IgD-negative memory B cell (primary cell): ENCODE data around the gene KCNJ10. TPM values are rescaled to one million over a fixed set of nuclear protein-coding genes. Genes with fewer than 3 reads are reported as not detected.
A peak's percentile ranks its signal among the peaks of the same experiment; 100 is the strongest.
"Not testable (repeated sequence)": the region's sequence is repeated elsewhere in the genome, so short reads cannot be mapped to it uniquely, and the experiment has no call there.

Experiments
- H3K27ac Mint-ChIP-seq, 3 donors: one replicate each; pipeline ENCODE4 v1.8.0; 2020 to 2022; ENCODE audit warnings: mild to moderate bottlenecking in 3 of 3, mixed read lengths in 3 of 3, moderate library complexity in 1 of 3
- H3K27me3 Mint-ChIP-seq: one replicate; pipeline ENCODE4 v1.8.0; 2021; ENCODE audit warnings: mixed read lengths
- H3K36me3 Mint-ChIP-seq: one replicate; pipeline ENCODE4 v1.8.0; 2020; ENCODE audit warnings: mild to moderate bottlenecking, mixed read lengths
- H3K4me1 Mint-ChIP-seq, 3 donors: one replicate each; pipeline ENCODE4 v1.8.0; 2020 to 2022; ENCODE audit warnings: mixed read lengths in 3 of 3, mild to moderate bottlenecking in 1 of 3
- H3K4me3 Mint-ChIP-seq, 4 donors: one replicate each; pipeline ENCODE4 v1.8.0; 2020 to 2022; ENCODE audit warnings: mild to moderate bottlenecking in 4 of 4, mixed read lengths in 4 of 4, moderate library complexity in 3 of 4
- H3K9me3 Mint-ChIP-seq, 3 donors: one replicate each; pipeline ENCODE4 v1.8.0; 2020 to 2021; ENCODE audit warnings: mixed read lengths in 3 of 3, mild to moderate bottlenecking in 1 of 3
- polyA plus RNA-seq: library from polyadenylated mRNA; unstranded; fragments of 300-500 nt; fragmentation: Illumina TruSeq; gene quantifications from one replicate; pipeline ENCODE4 v1.2.3, GENCODE V29; 2021

Gene KCNJ10
- polyA plus RNA-seq, 1 donor from 2014 or later, result not detected

- H3K36me3 Mint-ChIP-seq, result no peaks in the 10 kb centered on the region
- no peak overlapping the region for H3K4me3 Mint-ChIP-seq
- no peak overlapping the region for H3K27ac Mint-ChIP-seq
Measured at GRCh38 chr1:160064164-160064563, 5.8 kb downstream of the KCNJ10 start.

GRCh38 chr1:160063176-160063575 is 6.8 kb downstream of the KCNJ10 start:
- Mint-ChIP-seq H3K4me1 (no peaks in the 10 kb centered on the region), H3K27ac (no peak overlapping the region), H3K36me3 (no peaks in the 10 kb centered on the region), H3K27me3 (peaks cover 4% of the 10 kb centered on the region), H3K9me3 (no peaks in the 10 kb centered on the region), H3K4me3 (no peak overlapping the region)

More at GRCh38 chr1:160064164-160064563, 5.8 kb downstream of the KCNJ10 start:
- Mint-ChIP-seq H3K9me3 (peaks cover 0 to 2% (median 0%) of the 10 kb centered on the region in 3 donors), H3K27me3 (peaks cover 6% of the 10 kb centered on the region), H3K4me1 (no peaks in the 10 kb centered on the region)

GRCh38 chr1:160062230-160062532 is 7.8 kb downstream of the KCNJ10 start:
- Mint-ChIP-seq H3K9me3 (no peaks in the 10 kb centered on the region), H3K27me3 (peaks cover 7% of the 10 kb centered on the region), H3K4me3 (no peak overlapping the region), H3K27ac (no peak overlapping the region), H3K36me3 (no peaks in the 10 kb centered on the region), H3K4me1 (no peaks in the 10 kb centered on the region)

GRCh38 chr1:160061369-160062229 is 8.4 kb downstream of the KCNJ10 start:
- Mint-ChIP-seq H3K9me3 (no peaks in the 10 kb centered on the region), H3K4me1 (no peaks in the 10 kb centered on the region), H3K27ac (no peak overlapping the region), H3K27me3 (peaks cover 7% of the 10 kb centered on the region), H3K4me3 (no peak overlapping the region), H3K36me3 (no peaks in the 10 kb centered on the region)

- Mint-ChIP-seq H3K27ac (no peak overlapping the region), H3K27me3 (peaks cover 32% of the 10 kb centered on the region), H3K4me3 (no peak overlapping the region), H3K36me3 (no peaks in the 10 kb centered on the region), H3K9me3 (no peaks in the 10 kb centered on the region), H3K4me1 (peaks cover 0 to 3% (median 0%) of the 10 kb centered on the region in 3 donors)
Measured at GRCh38 chr1:160058087-160058486, 11.9 kb downstream of the KCNJ10 start.

- H3K4me3 Mint-ChIP-seq, result no peak overlapping the region
- H3K27me3 Mint-ChIP-seq, result peaks cover 39% of the 10 kb centered on the region
- H3K36me3 Mint-ChIP-seq, result no peaks in the 10 kb centered on the region
- H3K27ac Mint-ChIP-seq, result no peak overlapping the region
- H3K9me3 Mint-ChIP-seq, result no peaks in the 10 kb centered on the region
- H3K4me1 Mint-ChIP-seq, result peaks cover 0 to 3% (median 0%) of the 10 kb centered on the region in 3 donors
Measured at GRCh38 chr1:160056648-160057169, 13.3 kb downstream of the KCNJ10 start.

- Mint-ChIP-seq H3K27me3 (peaks cover 38% of the 10 kb centered on the region), H3K4me3 (no peak overlapping the region), H3K9me3 (no peaks in the 10 kb centered on the region), H3K27ac (no peak overlapping the region), H3K4me1 (peaks cover 0 to 4% (median 0%) of the 10 kb centered on the region in 3 donors), H3K36me3 (no peaks in the 10 kb centered on the region)
Measured at GRCh38 chr1:160053548-160054365, 16.2 kb downstream of the KCNJ10 start.

- Mint-ChIP-seq H3K27ac (no peak overlapping the region), H3K27me3 (peaks cover 37% of the 10 kb centered on the region), H3K4me1 (peaks cover 0 to 4% (median 0%) of the 10 kb centered on the region in 3 donors), H3K9me3 (no peaks in the 10 kb centered on the region), H3K4me3 (no peak overlapping the region), H3K36me3 (no peaks in the 10 kb centered on the region)
Measured at GRCh38 chr1:160052936-160053335, 17.0 kb downstream of the KCNJ10 start.

GRCh38 chr1:160050619-160051018 is 19.3 kb downstream of the KCNJ10 start:
- Mint-ChIP-seq H3K4me3 (no peak overlapping the region), H3K27me3 (peaks cover 31% of the 10 kb centered on the region), H3K27ac (no peak overlapping the region), H3K9me3 (no peaks in the 10 kb centered on the region), H3K36me3 (no peaks in the 10 kb centered on the region), H3K4me1 (peaks cover 8 to 14% (median 10%) of the 10 kb centered on the region in 3 donors)

- H3K4me1 Mint-ChIP-seq, result peaks cover 8 to 14% (median 10%) of the 10 kb centered on the region in 3 donors
- H3K36me3 Mint-ChIP-seq, H3K4me3 Mint-ChIP-seq, H3K27ac Mint-ChIP-seq, H3K9me3 Mint-ChIP-seq: not testable (repeated sequence)
- peaks cover 28% of the 10 kb centered on the region for H3K27me3 Mint-ChIP-seq
Measured at GRCh38 chr1:160050182-160050581, 19.8 kb downstream of the KCNJ10 start.

GRCh38 chr1:160049101-160049500 is 20.9 kb downstream of the KCNJ10 start:
- no peak overlapping the region for H3K4me3 Mint-ChIP-seq
- no peaks in the 10 kb centered on the region for H3K9me3 Mint-ChIP-seq
- H3K27ac Mint-ChIP-seq, result no peak overlapping the region
- peaks cover 19% of the 10 kb centered on the region for H3K27me3 Mint-ChIP-seq
- peaks cover 8 to 13% (median 10%) of the 10 kb centered on the region in 3 donors for H3K4me1 Mint-ChIP-seq
- H3K36me3 Mint-ChIP-seq, result no peaks in the 10 kb centered on the region

- H3K4me1 Mint-ChIP-seq, result peaks cover 8 to 11% (median 10%) of the 10 kb centered on the region in 3 donors
- no peaks in the 10 kb centered on the region for H3K9me3 Mint-ChIP-seq
- H3K36me3 Mint-ChIP-seq, result no peaks in the 10 kb centered on the region
- H3K4me3 Mint-ChIP-seq, result no peak overlapping the region
- peaks cover 14% of the 10 kb centered on the region for H3K27me3 Mint-ChIP-seq
- H3K27ac Mint-ChIP-seq, result no peak overlapping the region
Measured at GRCh38 chr1:160048335-160048734, 21.6 kb downstream of the KCNJ10 start.

GRCh38 chr1:160047111-160047991 is 22.6 kb downstream of the KCNJ10 start:
- no peaks in the 10 kb centered on the region for H3K36me3 Mint-ChIP-seq
- H3K27ac Mint-ChIP-seq, result no peak overlapping the region
- H3K27me3 Mint-ChIP-seq, result peaks cover 8% of the 10 kb centered on the region
- no peaks in the 10 kb centered on the region for H3K9me3 Mint-ChIP-seq
- H3K4me1 Mint-ChIP-seq, result peaks cover 8 to 11% (median 10%) of the 10 kb centered on the region in 3 donors
- H3K4me3 Mint-ChIP-seq, result peak overlapping the region; percentile 76 to 92 (median 84)

- Mint-ChIP-seq H3K4me1 (peaks cover 8 to 11% (median 10%) of the 10 kb centered on the region in 3 donors), H3K27ac (no peak overlapping the region), H3K4me3 (peak overlapping the region; percentile 76 to 92 (median 84)), H3K27me3 (peaks cover 5% of the 10 kb centered on the region), H3K36me3 (no peaks in the 10 kb centered on the region), H3K9me3 (no peaks in the 10 kb centered on the region)
Measured at GRCh38 chr1:160046494-160047110, 23.4 kb downstream of the KCNJ10 start.
